ENCODE results near the gene EHMT1.

GRCh38 chr9:137658781-137659180, 40.0 kb downstream of the EHMT1 start:
- no peak for TF ChIP-seq ZBED1 (IDR thresholded peaks at IDR 0.05; ENCODE audit: borderline replicate concordance)
- TF ChIP-seq ELK1 (IDR thresholded peaks at IDR 0.05; ENCODE audit: low read depth, low read length): no peak
- TF ChIP-seq CTCF (IDR thresholded peaks at IDR 0.05 in 2 of 3, conservative IDR thresholded peaks at IDR 0.05 in 1 of 3; ENCODE audit: control insufficient read depth in 2 of 3, extremely low read depth in 1 of 3, insufficient read depth in 1 of 3, low read depth in 3 of 3, low read length in 3 of 3): no peak
- no peak for TF ChIP-seq ATF3 (IDR thresholded peaks at IDR 0.05; ENCODE audit: borderline replicate concordance, extremely low read depth, low read depth, low read length)
- no peak for TF ChIP-seq PBX3 (IDR thresholded peaks at IDR 0.05; ENCODE audit: insufficient replicate concordance, low read depth, low read length)

All from GM12878 (cell line).